ENCODE measurements around the gene NKX6-1. TPM values are rescaled to one million over a fixed set of nuclear protein-coding genes. Genes with fewer than 3 reads are reported as not detected.
A peak's percentile ranks its signal among the peaks of the same experiment; 100 is the strongest.

NKX6-1 gene
- total and polyA plus RNA-seq, 4 experiments from 2014 or later = not detected

DNA sequence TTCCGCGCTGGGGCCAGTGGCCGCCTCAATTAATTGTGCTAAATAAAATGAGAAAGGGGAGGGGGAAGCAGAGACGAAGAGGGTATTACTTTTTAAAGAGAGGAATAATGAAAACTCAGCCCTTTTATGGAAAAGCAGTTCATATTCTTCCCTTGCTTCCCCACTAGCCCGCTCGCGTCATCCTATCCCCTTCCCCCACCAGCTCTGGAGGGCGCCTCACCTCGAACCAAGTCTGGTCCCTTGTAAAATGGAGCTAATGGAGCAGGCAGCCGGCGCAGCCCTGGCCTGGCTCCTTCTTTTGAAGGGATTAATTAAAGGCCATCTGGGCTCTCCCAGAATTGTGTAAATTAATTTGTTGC is 511 bp upstream of the NKX6-1 start:
- DNase-seq = no peak
- Histone ChIP-seq H3K27ac (ENCODE audit: low read depth, low read length) (no peak overlapping the region), H3K4me3 (ENCODE audit: low read length in 2 of 2) (no peak overlapping the region), H3K27me3 (ENCODE audit: insufficient read depth, low read length) (peaks cover 82% of the 10 kb centered on the region), H3K4me1 (ENCODE audit: insufficient read depth, low read length) (peaks cover 22% of the 10 kb centered on the region), H3K9me3 (ENCODE audit: control insufficient read depth in 1 of 2, low read length in 2 of 2) (no peaks in the 10 kb centered on the region), H3K36me3 (ENCODE audit: insufficient read depth, low read length) (no peaks in the 10 kb centered on the region)
- H3K4me1 Mint-ChIP-seq = peaks cover 8 to 32% (median 16%) of the 10 kb centered on the region in 4 donors
- intact Hi-C loops (cut with micrococcal nuclease) = no loop called here
- CTCF ChIA-PET (ENCODE audit: partially characterized antibody) = no interaction called here
- peaks cover 0 to 49% (median 33%) of the 10 kb centered on the region in 8 donors for H3K9me3 Mint-ChIP-seq
- peak overlapping the region in 1 of 7 donors; percentile 64 for H3K27ac Mint-ChIP-seq
- POLR2A ChIA-PET (ENCODE audit: partially characterized antibody) = no interaction called here
- H3K36me3 Mint-ChIP-seq = peaks cover 2 to 9% of the 10 kb centered on the region in 2 donors
- peak overlapping the region in 6 of 8 donors; percentile 23 to 67 (median 56) for H3K4me3 Mint-ChIP-seq
- H3K27me3 Mint-ChIP-seq = peaks cover 71 to 74% of the 10 kb centered on the region in 2 donors

DNA sequence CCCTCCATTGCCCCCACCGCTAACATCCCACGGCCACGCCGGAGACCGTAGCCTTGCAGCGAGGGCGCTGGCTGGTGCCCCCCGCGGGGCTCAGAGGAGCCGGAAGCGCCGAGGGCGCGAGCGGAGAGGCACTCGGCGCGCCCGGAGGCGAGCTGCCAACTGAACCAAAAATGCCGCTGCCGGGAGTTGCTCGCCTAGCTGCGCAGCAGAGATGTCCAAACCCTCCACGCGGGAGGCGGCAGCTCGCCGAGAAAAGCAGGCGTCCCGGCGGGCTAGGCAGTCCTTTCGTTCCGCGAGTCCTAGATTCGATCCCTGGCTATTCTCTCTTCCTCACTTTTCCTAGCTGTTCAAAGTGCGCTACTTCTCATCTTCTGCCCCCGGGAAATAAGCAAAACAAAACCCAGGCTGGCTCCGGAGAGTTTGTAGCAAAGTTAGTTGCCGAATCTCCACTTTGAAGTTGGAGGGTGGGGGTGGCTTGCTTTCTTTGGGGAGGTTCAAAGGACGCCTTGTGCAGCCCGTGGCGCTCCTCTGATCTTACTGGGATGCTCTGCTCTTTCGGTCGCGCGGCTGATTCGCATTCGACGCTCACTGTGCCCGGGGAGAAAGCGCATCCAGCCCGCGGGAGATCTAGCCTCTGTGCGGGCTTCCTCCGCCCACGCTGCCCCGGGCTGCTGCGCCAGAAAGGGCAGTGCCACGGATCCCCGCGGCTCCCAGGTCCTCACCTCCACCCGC is 723 bp downstream of the NKX6-1 start:
- H3K9me3 ChIP-seq (ENCODE audit: control insufficient read depth in 1 of 2, low read length in 2 of 2) = no peaks in the 10 kb centered on the region
- H3K4me1 ChIP-seq (ENCODE audit: insufficient read depth, low read length) = peaks cover 26% of the 10 kb centered on the region
- peaks cover 86% of the 10 kb centered on the region for H3K27me3 ChIP-seq (ENCODE audit: insufficient read depth, low read length)
- Mint-ChIP-seq H3K9me3 (peaks cover 0 to 50% (median 41%) of the 10 kb centered on the region in 8 donors), H3K4me1 (peaks cover 10 to 34% (median 21%) of the 10 kb centered on the region in 4 donors), H3K27me3 (peaks cover 73% of the 10 kb centered on the region in 2 donors), H3K27ac (peak overlapping the region in 2 of 7 donors; percentile 46 to 76), H3K4me3 (peak overlapping the region; percentile 57 to 90 (median 81)), H3K36me3 (peaks cover 0 to 9% of the 10 kb centered on the region in 2 donors)
- intact Hi-C loops (cut with micrococcal nuclease) = no loop called here
- ChIA-PET CTCF (ENCODE audit: partially characterized antibody) (no interaction called here), POLR2A (ENCODE audit: partially characterized antibody) (no interaction called here)
- no peak overlapping the region for H3K27ac ChIP-seq (ENCODE audit: low read depth, low read length)
- H3K36me3 ChIP-seq (ENCODE audit: insufficient read depth, low read length) = no peaks in the 10 kb centered on the region
- peak in 1 of 5 donors; percentile 24 for DNase-seq
- H3K4me3 ChIP-seq (ENCODE audit: low read length in 2 of 2) = peak overlapping the region; percentile 28 to 36

DNA sequence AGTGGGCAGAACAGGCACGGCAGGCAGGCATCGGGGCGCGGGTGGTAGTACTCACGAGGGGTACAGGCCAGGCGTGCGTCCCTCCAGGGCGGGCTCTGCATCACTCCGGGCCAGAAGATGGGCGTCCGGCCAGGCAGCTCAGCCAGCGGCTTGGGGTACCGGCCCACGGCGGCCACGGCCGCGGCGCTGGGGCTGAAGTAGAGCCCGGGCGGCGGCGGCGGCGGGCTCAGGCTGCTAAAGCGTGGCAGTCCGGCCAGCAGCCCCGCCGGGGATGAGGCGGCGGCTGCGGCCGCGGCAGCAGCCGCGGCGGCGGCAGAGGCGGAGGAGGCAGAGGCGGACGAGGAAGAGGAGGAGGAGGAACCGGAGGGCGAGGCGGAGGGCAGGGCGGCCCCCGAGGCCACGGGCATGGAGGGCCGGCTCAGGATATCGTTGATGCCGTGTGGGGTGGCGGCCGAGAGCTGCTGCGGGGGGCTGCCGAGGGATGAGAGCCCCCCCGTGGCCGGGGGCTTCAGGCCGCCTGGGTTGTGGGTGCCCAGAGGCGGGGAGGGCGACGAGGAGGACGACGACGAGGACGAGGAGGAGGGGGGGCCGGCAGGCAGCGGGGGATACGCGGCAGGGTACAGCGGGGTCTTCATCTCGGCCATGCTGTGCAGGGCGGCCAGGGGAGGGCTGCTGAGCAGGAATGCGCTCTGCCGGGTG is 1.4 kb downstream of the NKX6-1 start:
- peaks cover 10 to 35% (median 23%) of the 10 kb centered on the region in 4 donors for H3K4me1 Mint-ChIP-seq
- no peaks in the 10 kb centered on the region for H3K9me3 ChIP-seq (ENCODE audit: control insufficient read depth in 1 of 2, low read length in 2 of 2)
- peaks cover 28% of the 10 kb centered on the region for H3K4me1 ChIP-seq (ENCODE audit: insufficient read depth, low read length)
- no peak overlapping the region for H3K27ac ChIP-seq (ENCODE audit: low read depth, low read length)
- peaks cover 83% of the 10 kb centered on the region for H3K27me3 ChIP-seq (ENCODE audit: insufficient read depth, low read length)
- H3K27me3 Mint-ChIP-seq = peaks cover 67 to 69% of the 10 kb centered on the region in 2 donors
- CTCF ChIA-PET (ENCODE audit: partially characterized antibody) = no interaction called here
- H3K9me3 Mint-ChIP-seq = peaks cover 0 to 46% (median 38%) of the 10 kb centered on the region in 8 donors
- POLR2A ChIA-PET (ENCODE audit: partially characterized antibody) = no interaction called here
- intact Hi-C loops (cut with micrococcal nuclease) = no loop called here
- peak overlapping the region in 4 of 8 donors; percentile 47 to 83 (median 72) for H3K4me3 Mint-ChIP-seq
- no peak overlapping the region for H3K4me3 ChIP-seq (ENCODE audit: low read length in 2 of 2)
- DNase-seq = no peak
- H3K27ac Mint-ChIP-seq = no peak overlapping the region
- H3K36me3 Mint-ChIP-seq = peaks cover 0 to 9% of the 10 kb centered on the region in 2 donors
- H3K36me3 ChIP-seq (ENCODE audit: insufficient read depth, low read length) = no peaks in the 10 kb centered on the region

DNA sequence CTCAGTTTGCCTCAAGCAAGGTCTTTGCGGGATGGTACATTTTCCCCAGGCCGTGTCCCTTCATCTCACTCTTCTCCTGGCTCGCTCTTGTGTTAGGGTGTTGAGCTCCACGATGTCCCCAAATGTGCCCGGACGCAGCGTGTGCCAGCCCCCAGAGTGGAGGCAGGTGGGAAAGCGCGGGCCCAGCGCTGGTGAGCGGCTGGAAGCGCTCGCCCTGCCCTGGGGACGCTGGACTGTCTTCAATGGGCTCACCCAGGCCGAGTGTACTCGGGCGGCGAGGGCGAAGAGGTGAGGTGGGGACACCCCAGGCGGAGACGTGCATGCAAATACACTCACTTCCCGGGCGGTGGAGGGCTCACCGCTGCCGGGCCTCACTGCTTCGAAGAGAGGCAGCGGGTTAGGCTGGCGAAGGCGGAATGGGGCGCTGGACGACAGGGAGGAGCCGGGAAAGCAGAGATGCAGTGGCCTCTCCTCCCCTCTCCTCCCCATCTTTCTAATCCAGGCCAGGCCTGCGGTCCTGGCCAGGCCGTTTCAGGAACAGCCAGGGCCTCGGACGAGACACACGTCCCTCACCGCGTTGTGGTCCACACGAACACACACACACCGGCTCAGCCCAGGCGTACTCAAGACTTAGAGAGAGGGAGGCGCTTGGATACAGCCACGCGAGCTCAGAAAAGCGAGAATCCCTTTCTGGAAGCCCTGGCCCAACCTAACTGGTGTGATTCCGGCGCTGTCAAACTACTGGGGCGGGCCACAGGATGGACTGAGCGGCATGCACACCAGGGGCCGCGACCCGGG is 2.2 kb downstream of the NKX6-1 start:
- no peaks in the 10 kb centered on the region for H3K36me3 ChIP-seq (ENCODE audit: insufficient read depth, low read length)
- ChIA-PET CTCF (ENCODE audit: partially characterized antibody) (no interaction called here), POLR2A (ENCODE audit: partially characterized antibody) (no interaction called here)
- Mint-ChIP-seq H3K27ac (peak overlapping the region in 2 of 7 donors; percentile 22 to 51), H3K36me3 (peaks cover 0 to 4% of the 10 kb centered on the region in 2 donors), H3K4me1 (peaks cover 10 to 35% (median 23%) of the 10 kb centered on the region in 4 donors), H3K4me3 (peak overlapping the region in 5 of 8 donors; percentile 43 to 66 (median 49)), H3K9me3 (peaks cover 0 to 50% (median 36%) of the 10 kb centered on the region in 8 donors), H3K27me3 (peaks cover 65 to 66% of the 10 kb centered on the region in 2 donors)
- H3K4me1 ChIP-seq (ENCODE audit: insufficient read depth, low read length) = peaks cover 28% of the 10 kb centered on the region
- DNase-seq = no peak
- intact Hi-C loops (cut with micrococcal nuclease) = no loop called here
- H3K4me3 ChIP-seq (ENCODE audit: low read length in 2 of 2) = no peak overlapping the region
- H3K27me3 ChIP-seq (ENCODE audit: insufficient read depth, low read length) = peaks cover 81% of the 10 kb centered on the region
- H3K27ac ChIP-seq (ENCODE audit: low read depth, low read length) = no peak overlapping the region
- H3K9me3 ChIP-seq (ENCODE audit: control insufficient read depth in 1 of 2, low read length in 2 of 2) = no peaks in the 10 kb centered on the region

GRCh38 chr4:84496331-84496705 is 2.8 kb downstream of the NKX6-1 start:
- Histone ChIP-seq H3K9me3 (ENCODE audit: control insufficient read depth in 1 of 2, low read length in 2 of 2) (no peaks in the 10 kb centered on the region), H3K27ac (ENCODE audit: low read depth, low read length) (no peak overlapping the region), H3K36me3 (ENCODE audit: insufficient read depth, low read length) (no peaks in the 10 kb centered on the region), H3K4me1 (ENCODE audit: insufficient read depth, low read length) (peaks cover 28% of the 10 kb centered on the region), H3K4me3 (ENCODE audit: low read length in 2 of 2) (no peak overlapping the region), H3K27me3 (ENCODE audit: insufficient read depth, low read length) (peaks cover 78% of the 10 kb centered on the region)
- POLR2A ChIA-PET (ENCODE audit: partially characterized antibody) = no interaction called here
- Mint-ChIP-seq H3K4me3 (no peak overlapping the region), H3K27ac (peak overlapping the region in 3 of 7 donors; percentile 22 to 65 (median 51)), H3K27me3 (peaks cover 63 to 68% of the 10 kb centered on the region in 2 donors), H3K4me1 (peaks cover 10 to 35% (median 23%) of the 10 kb centered on the region in 4 donors), H3K9me3 (peaks cover 0 to 52% (median 36%) of the 10 kb centered on the region in 8 donors), H3K36me3 (peaks cover 0 to 6% of the 10 kb centered on the region in 2 donors)
- no peak for DNase-seq
- intact Hi-C loops (cut with micrococcal nuclease) = no loop called here
- CTCF ChIA-PET (ENCODE audit: partially characterized antibody) = no interaction called here

GRCh38 chr4:84495794-84496261 is 3.3 kb downstream of the NKX6-1 start:
- peak overlapping the region in 4 of 7 donors; percentile 19 to 77 (median 44) for H3K27ac Mint-ChIP-seq

More at GRCh38 chr4:84495794-84496261, 3.3 kb downstream of the NKX6-1 start:
- peaks cover 0 to 9% of the 10 kb centered on the region in 2 donors for H3K36me3 Mint-ChIP-seq
- Histone ChIP-seq H3K27ac (ENCODE audit: low read depth, low read length) (no peak overlapping the region), H3K9me3 (ENCODE audit: control insufficient read depth in 1 of 2, low read length in 2 of 2) (no peaks in the 10 kb centered on the region), H3K27me3 (ENCODE audit: insufficient read depth, low read length) (peaks cover 78% of the 10 kb centered on the region), H3K36me3 (ENCODE audit: insufficient read depth, low read length) (no peaks in the 10 kb centered on the region), H3K4me3 (ENCODE audit: low read length in 2 of 2) (no peak overlapping the region), H3K4me1 (ENCODE audit: insufficient read depth, low read length) (peaks cover 28% of the 10 kb centered on the region)
- peaks cover 0 to 52% (median 36%) of the 10 kb centered on the region in 8 donors for H3K9me3 Mint-ChIP-seq
- H3K4me3 Mint-ChIP-seq = peak overlapping the region in 3 of 8 donors; percentile 6 to 39 (median 13)
- CTCF ChIA-PET (ENCODE audit: partially characterized antibody) = no interaction called here
- intact Hi-C loops (cut with micrococcal nuclease) = no loop called here
- H3K27me3 Mint-ChIP-seq = peaks cover 64 to 67% of the 10 kb centered on the region in 2 donors
- POLR2A ChIA-PET (ENCODE audit: partially characterized antibody) = no interaction called here
- no peak for DNase-seq
- H3K4me1 Mint-ChIP-seq = peaks cover 10 to 35% (median 23%) of the 10 kb centered on the region in 4 donors

All from CD4-positive, alpha-beta memory T cell (primary cell).